Stimulated activated naive CD4-positive, alpha-beta T cell treated with Interleukin-2 at 50 U/mL for 16 hours (primary cell): ENCODE data around the gene TNS1.
A peak's percentile ranks its signal among the peaks of the same experiment; 100 is the strongest.

Source experiments
- DNase-seq: peaks from one replicate; lab custom pipeline; 2025; lab: John Stamatoyannopoulos, UW

TNS1 gene

DNA sequence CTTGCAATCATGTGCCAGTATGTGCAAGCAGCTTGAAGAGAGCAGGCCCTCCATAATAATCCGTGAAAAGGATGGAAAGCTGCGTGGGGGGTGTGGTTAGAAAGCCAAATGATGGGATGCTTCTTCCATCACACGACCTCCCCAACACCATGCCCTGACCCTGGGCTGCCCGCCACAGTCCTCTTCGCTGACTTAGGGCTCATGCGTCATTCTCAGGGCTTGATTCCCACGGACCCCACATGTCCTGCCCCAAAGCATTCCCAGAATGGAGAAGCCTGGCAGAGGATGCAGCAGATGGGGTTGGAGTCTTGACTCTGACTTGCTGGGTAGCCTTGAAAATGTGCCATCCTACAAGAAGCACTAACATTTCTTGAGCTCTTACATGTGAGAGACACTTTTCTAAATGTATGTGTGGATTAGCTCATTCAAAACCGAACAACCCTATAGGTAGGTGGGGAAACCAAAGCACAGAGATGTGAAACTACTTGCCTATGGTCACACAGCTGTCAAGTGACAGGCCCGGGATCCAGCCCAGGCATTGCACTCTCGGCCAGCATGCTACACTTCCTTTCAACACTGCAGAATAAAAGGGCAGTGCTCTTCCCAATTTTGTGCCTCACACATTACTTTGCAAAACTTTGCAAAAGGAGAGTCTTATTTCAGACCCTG lies 3.7 kb downstream of the TNS1 start:
- DNase-seq, result no peak

DNA sequence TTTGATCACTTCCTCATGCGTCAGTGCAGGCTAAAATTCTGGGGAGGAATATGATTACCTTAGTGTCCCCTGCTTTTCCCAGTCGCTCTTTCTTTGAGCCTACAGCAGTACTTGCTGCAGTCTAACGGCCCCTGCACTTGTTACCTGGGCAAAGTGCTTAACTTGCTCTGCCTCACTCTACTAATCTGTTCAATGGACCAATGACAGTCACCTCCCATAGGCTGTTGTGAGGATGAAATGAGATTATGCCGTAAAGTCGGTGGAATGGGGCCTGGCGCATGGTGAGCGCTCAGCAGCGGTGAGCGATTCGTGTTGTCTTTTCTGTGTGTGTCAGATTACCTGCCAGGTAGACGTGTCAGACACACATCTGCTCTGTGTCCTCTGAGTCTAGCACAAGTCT lies 5.3 kb downstream of the TNS1 start:
- no peak for DNase-seq

DNA sequence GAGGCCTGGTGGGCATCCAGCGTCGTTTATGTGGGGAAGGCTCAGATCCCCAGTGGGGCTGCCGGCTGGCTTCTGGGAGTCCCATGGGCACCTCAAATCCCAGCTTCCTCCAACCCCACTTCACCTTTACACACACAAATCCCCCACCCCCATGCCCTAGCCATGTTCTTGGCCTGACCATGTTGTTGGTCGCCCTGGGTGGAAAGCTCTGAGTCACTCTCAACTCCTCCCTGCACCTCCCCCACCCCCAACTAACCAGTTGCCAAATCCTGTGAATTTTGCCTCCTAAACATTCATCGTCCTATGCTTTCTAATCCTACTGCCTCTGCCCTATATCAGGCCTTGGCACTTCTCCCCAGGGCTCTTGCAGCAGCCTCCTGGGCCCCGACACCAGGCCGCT lies 6.4 kb downstream of the TNS1 start:
- no peak for DNase-seq

DNA sequence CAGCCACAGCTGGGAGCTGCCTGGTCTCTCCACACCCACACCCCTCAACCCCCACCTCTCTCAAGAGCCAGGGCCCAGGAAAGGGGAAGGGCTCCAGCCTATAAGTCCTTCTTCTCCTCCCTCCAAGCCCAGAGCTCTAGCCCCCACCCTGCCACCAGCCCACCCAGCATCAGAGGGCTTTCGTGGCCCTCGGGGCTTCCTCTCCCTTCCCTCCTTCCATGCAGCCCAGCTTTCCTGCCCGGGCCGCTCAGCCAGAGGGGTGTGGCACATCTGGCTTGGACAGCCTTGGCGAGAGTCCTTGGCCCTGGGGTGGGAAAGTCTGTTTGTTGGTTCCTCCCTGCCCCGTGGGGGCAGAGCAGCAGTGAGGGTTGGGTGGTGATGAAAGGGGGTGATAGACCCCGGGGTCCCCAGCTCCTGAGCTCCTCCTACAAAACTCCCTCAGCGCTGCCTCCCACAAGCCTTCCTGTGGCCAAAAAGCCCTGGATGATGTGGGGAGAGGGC lies 7.0 kb downstream of the TNS1 start:
- no peak for DNase-seq

DNA sequence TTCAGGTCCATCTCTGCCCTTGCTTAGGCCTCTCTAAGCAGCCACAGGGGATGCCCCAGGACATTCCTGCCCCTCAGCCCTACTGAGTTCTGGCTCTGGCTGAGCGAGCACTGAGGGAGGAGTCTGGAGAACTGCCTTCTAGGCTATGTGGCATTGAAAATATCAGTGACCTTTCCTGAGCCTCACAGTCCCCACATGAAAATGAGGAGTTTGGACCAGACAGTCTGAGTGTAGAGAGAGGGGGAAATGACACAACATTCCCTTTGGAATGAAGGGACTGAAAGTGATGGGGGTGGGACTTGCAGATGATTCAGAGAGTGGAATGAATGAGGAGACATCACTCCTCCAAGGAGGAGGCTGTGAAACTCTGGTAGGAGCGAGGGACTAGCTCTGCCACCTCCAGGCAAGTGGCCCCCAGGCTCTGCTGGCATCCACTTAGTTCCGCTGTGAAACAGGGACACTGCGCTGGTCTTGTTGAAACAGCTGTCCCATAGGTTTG lies 8.0 kb downstream of the TNS1 start:
- no peak for DNase-seq

DNA sequence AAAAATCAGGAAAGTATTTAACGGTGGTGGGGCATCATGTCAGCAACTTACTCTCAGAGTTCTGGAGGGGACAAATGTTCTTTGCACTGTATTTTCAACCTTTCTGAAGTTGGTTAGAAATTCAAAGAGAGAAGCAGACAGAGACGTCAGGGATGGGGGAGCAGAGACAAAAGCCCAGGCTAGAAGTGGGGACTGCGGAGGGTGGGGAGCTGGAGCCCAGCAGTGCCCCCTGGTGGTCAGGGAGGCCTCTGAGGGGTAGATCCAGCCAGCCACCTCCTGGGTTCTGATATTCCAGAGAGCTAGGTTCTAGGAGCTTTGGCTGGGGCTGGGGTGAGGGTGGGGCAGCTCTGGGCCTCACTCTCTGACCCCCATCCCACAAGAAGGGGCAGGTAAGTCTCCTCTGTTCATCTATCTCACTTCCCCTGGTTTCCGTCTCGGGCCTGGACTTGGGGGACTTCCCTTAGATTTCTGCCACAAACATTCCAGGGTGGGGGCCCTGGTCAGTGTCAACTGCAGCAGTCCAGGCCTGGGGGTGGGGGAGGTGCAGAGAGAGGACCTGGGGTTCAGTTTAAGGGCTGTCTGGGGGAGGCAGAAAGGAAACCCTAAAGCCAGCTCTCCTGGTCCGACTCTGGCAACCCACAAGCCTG lies 8.9 kb downstream of the TNS1 start:
- DNase-seq, result peak; percentile 11

DNA sequence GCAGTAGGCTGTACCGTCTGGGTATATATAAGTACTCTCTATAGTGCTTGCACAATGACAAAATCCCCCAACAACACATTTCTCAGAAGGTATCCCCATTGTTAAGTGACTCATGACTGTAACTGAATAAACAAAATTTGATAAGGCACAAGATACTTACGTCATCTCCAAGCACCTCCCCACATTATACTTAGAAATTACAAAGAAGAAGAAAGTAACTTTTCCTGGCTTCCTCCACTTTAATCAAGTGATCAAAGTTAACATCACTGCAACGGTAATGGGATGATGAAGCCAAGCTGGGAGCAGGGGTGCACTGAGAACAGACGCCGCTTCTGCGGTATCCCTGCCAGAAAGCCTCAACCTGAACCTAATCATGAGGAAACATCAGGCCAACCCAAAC lies 9.7 kb downstream of the TNS1 start:
- no peak for DNase-seq

DNA sequence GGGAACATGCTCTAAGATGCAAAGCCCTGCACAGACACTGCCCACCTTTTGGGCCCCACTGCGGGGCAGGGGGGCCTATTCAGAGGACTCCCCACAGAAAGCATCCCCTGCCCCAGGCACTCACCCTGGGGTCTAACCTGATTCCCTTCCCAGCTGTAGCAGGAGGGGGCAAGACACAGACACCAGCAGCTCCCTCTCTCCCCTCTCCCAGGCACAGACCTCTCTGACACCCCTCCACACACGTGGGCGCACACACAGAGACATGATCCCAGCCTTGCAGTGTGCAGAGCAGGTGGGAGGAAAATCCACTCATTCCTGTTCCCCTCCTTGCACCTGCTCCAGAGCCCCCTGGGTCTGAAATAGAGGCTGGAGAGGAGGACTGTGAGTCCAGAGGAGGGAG lies 10.7 kb downstream of the TNS1 start:
- no peak for DNase-seq

DNA sequence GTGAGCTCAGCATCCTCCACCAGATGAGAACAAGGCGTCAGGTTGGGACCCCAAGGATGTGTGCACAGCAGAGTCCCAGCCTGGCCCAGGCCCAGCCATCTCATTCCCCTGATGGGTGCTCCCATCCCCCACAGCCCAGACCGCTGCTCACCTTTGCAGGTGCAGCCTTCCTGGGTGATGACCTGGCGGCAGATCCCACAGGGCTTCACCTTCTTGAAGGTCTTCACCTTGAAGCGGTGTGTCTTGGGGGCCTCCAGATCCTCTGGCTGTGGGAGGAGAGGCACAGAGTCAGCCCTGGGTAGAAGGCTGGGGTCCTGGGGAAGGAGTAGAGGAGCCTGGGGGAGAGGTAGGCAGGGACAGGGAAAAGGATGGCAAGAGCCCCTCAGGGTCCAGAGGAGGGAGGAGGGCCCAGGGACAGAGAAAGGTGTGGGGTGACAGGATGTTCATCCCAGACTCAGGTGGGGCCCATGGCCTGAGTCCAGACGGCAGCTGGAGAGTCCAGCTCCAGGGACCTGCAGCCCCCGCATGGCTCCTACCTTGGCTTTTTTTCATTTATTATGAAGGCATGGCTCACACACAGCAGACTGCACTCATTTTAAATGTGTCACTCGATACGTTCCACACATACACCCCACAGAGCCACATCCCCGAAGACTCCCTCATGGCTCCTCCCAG lies 11.9 kb downstream of the TNS1 start:
- DNase-seq, result no peak

DNA sequence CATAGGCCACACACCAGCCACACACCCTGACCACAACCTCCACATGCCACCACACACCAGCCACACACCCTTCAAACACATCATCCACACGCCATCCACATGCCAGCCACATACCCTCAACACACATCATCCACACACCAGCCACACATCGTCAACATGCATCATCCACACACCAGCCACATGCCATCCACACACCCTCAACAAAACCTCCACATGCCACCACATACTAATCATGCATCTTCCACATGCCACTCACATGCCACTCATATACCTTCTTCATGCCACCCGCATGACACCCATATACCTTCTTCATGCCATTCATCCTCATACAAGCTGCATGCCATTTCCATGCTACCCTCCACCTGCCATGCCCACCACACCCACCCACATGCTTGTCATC lies 12.4 kb downstream of the TNS1 start:
- DNase-seq, result no peak

DNA sequence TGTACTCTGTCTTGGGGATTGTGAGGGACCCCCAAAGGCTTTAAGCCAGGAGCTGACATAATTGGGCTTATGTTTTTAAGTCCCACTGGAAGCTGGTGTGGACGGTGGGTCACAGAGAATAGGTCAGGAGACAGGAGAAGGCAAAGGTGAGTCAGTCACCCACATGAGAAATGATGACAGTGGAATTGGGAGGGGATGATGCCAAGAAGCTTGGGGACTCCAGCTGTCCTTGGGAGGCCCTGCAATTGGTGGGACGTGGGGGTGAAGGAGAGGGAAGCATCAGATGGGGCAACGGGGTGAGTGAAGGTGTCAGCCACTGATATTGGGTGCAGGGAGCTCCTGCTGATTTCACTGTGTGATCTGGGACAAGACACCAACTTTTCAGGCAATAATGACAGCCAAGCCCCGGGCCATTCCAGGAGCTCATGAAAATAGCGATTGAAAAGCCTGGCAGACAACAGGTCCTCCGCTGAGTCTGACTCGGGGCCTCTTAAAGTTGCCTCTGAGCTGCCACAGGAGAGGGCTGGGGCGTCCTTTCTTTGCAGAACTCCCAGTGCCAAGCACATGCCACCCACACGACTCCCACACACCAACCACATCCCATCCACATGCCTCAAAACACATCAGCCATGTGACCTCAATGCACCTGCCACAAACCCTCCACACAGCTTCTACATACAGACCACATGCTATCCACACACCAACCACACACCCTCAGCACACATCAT lies 13.4 kb downstream of the TNS1 start:
- DNase-seq, result no peak

DNA sequence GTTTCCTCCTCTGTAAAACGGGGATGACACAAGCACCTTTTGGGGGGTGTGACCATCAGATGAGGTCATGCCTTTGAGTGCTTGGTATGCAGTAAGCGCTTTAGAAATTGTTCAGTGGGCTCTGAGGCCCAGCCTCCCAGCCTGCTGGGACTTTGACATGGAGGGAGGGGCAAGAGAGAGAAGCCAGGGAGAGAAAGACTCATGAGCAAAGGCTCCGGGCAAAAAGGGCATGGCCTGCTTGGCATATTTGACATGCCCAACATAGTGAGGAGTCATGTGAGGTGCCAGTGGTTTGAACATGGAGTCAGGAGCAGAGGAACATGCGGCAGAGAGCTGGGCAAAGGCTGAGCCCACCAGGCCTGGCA lies 14.0 kb downstream of the TNS1 start:
- DNase-seq, result no peak

DNA sequence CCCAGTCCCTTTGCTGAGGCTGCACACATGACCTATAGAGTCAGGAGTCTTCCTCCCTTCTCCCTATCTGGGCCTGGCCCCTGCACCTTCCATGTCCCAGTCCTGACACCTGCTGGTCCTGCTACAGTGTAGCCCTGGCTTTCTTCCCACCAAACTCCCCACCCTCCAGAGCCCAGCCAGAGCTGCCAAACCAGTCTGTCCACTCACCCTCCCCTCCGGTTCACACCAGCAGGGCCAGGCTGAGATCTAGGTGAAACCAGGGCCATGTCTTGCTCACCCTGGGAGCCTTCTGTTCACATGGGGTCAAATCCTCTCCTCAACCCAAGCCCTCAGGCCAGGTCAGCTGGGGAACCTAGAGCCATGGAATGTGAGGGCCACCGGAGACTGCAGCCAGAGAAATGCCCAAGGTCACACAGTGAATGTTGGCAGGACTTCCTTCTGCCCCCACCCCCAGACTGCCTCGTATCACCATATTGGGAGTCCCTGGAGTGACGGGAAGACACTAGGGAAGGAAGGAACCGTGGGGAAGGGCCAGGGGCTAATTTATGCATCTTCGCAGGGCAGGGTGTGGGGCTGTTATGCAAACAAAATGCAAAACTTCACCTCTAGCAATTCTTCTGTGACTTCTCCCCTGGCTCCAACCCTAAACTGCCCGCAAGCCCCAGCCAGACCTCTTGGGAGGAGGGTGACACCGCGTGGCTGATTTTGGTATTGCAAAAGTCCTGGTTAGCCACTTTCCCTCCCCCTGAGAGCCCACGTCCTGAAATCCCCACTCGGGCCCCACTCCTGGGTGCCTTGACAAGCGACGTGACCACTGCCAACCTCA lies 14.6 kb downstream of the TNS1 start:
- DNase-seq, result peak; percentile 28

DNA sequence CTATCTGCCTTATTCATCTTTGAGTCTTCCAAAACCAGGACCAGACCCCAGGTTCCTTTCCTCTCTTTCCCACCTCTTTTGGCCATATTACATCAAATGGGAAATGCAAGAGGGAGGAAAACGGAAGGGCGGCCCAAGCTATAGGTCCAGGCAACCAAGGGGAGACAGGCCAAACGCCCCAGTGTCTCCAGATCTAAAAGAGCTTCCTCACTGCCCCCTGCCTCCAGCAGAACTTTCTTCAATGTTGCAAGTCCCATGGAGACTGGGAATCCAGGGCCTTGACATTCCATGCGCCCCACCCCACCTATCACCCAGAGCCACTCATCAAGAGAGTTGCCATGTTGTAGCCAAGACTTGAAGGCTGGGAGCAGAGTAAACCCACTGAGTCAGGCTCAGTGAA lies 15.4 kb downstream of the TNS1 start:
- DNase-seq, result no peak

DNA sequence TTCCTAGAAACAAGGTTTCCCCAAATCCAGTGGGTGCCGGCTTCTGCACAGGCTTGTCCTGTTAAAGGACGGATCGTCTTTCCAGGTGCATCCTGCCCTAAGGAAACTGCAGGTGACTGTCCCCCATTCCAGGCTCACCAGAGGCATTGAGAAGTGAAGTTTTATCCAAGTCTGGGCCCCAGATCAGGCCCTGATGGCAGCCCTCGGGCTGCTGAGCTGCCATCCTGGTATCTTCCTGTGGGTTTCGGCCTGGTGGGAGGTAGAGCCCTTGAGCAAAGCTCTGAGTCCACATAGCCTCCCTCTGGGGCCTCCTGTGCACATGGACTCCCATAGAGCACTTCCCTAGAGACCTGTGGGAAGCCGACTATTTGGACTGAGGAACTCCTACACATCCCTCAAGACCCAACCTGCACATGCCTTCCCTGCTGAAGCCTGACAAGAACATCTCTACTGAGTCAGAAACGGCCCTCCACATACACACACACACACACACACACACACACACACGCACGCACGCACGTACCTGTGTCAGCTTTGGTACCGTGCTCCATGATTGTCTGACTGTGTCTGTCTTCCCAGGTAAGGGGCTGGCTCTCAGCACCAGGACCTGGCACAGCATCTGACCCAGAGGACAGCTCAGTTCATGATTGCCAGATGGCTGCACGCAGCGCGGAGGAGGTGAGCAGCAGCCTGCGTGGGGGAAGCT lies 16.4 kb downstream of the TNS1 start:
- DNase-seq, result no peak

DNA sequence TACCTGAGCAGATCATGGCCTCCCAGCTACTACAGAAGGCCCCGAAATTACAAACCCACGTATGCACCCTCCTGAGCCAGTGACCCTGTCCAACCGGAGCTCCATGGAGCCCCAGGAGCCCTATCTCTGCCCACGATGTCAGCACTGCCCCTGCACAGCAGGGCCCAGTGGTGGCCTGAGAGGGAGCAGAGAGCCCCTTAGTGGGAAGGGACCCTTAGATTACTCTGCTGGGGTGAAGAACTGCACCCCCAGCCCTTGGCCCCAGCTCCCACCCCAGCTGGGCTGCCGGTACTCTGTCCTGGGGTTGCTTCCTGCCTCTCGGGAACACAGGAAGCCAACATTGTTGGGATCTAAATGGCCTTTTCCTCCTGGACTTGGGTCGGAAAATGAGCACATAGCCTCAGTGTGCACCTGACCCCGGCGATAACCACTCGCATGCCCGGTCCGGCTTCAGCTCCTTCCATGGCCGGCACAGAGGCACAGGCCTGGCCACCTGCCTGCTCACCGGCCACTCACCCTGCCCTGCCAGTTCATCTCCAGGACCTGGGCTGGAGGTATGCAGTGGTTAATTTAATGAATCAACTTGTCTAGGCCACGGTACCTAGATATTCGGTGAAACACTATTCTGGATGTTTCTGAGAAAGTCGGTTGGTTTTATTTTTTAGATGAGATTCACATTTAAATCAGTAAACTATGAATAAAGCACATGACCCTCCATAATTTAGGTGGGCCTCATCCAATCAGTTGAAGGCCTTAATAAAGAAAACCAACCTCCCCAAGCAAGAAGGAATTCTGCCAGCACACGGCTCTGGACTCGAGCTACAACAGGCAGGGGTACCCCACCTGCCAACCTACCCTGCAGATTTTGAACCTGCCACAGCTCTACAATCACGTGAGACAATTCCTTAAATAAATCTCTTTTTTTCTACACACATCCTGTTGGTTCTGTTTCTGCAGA lies 19.2 kb downstream of the TNS1 start:
- no peak for DNase-seq

DNA sequence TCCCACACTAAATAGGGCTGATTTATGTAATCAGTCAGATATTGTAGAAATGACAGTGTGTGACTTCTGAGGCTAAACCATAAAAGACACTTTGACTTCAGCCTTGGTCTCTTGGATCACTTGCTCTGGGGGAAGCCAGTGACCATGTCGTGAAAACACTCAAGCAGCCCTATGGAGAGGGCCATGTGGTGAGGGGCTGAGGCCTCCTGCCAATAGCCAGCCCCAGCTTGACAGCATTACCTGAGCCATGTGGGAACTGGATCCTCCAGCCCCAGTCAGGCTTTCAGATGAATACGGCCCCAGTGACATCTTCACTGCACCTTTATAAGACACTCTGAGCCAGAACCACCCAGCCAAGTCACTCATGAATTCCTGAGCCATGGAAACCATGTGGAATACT lies 20.8 kb downstream of the TNS1 start:
- no peak for DNase-seq

DNA sequence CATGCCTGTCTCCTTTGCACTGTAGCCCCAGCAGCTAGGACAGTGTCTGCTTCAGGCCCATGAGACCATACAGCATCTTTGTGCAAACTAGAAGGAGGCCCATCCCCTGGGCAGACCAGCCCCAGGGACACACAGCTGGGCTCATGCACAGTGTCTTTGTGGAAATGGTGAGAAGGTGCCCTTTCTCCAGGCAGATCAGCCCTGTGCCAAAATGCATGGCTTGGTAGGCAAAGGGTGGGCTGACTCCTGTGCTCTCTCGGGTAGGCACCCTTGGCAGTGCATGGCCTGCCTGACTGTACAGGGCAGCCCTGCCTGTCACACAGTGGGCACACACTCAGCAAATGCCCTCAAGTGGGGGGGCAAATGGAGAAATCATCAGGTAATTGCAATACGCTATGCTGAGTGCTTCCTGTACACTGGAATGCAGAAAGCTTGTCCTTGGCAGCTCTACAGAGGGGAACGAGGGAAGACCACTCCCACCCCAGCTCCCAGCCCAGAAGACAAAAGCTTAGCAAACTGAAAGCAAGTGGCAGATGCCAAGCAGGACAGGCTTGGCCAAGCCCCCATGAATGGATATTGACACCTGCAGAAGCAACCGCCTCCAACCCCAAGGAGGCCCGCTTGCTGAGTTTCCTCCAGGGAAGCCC lies 21.6 kb downstream of the TNS1 start:
- no peak for DNase-seq

DNA sequence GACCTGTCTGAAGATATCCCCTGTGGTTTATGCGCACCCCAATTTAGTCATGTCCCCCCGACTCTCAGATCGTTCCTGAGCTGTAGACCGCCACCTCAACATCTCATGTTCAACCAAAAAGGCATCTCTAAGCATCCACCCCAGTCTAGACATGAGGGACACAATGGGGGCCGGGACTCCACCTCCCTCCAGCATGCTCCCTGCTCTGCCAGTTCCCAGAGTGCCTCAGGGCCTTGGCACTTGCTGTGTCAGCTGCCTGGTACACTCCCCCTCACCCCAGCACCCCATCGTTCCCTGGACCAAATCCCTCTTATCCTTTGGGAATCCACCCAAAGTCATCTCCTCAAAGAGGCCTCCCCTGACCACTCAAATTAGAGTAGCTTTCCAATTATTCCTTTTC lies 22.2 kb downstream of the TNS1 start:
- DNase-seq, result no peak
